ENCODE data around the gene CMPK2. TPM values are rescaled to one million over a fixed set of nuclear protein-coding genes. Genes with fewer than 3 reads are reported as not detected.

Gene CMPK2
- total RNA-seq, 1 donor = 1.9 TPM

GRCh38 chr2:6833300-6833604 lies 32.5 kb downstream of the CMPK2 start:
- TF ChIP-seq, protein P1, sequence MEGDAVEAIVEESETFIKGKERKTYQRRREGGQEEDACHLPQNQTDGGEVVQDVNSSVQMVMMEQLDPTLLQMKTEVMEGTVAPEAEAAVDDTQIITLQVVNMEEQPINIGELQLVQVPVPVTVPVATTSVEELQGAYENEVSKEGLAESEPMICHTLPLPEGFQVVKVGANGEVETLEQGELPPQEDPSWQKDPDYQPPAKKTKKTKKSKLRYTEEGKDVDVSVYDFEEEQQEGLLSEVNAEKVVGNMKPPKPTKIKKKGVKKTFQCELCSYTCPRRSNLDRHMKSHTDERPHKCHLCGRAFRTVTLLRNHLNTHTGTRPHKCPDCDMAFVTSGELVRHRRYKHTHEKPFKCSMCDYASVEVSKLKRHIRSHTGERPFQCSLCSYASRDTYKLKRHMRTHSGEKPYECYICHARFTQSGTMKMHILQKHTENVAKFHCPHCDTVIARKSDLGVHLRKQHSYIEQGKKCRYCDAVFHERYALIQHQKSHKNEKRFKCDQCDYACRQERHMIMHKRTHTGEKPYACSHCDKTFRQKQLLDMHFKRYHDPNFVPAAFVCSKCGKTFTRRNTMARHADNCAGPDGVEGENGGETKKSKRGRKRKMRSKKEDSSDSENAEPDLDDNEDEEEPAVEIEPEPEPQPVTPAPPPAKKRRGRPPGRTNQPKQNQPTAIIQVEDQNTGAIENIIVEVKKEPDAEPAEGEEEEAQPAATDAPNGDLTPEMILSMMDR (IDR thresholded peaks at IDR 0.05; ENCODE audit: insufficient read depth, low read length) = no peak
- H3K4me3 ChIP-seq (ENCODE audit: low read depth, low read length) = no peak overlapping the region
- DNase-seq (ENCODE audit: low read depth) = no peak

DNA sequence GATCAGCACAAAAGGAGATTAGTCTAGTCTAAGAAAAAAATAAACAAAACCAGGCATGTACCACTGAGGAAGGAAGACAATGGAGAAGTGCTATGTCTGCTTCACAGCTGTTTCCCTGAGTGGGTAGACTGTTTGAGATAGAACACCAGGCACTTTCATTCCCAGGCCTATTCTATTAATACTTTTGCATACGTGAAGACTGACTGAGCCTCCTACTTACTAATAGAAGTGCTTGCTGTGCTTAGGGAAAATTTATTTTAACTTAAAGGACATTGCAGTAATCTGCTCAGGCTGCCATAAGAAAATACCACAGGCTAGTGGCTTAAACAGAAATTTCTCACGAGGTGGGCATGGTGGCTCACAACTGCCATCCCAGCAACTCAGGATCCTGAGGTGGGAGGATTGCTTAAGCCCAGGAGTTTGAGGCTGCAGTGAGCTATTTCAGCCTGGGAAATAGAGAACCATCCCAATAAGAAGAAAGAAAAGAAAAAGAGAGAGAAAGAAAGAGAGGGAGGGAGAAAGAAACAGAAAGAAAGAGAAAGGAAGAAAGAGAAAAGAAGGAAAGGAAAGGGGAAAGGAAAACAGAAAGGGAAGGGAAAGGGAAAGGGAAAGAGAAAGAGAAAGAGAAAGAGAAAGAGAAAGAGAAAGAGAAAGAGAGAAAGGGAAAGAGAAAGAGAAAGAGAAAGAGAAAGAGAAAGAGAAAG lies 33.0 kb downstream of the CMPK2 start:
- H3K4me3 ChIP-seq (ENCODE audit: low read depth, low read length) = no peak overlapping the region
- TF ChIP-seq, protein P1 (IDR thresholded peaks at IDR 0.05; ENCODE audit: insufficient read depth, low read length) = no peak
- no peak for DNase-seq (ENCODE audit: low read depth)

- no peak overlapping the region for H3K4me3 ChIP-seq (ENCODE audit: low read depth, low read length)
- DNase-seq (ENCODE audit: low read depth) = no peak
- TF ChIP-seq, protein P1 (IDR thresholded peaks at IDR 0.05; ENCODE audit: insufficient read depth, low read length) = no peak
Observed at GRCh38 chr2:6831229-6831628, 34.5 kb downstream of the CMPK2 start.

- no peak overlapping the region for H3K4me3 ChIP-seq (ENCODE audit: low read depth, low read length)
- peak; percentile 68 for DNase-seq (ENCODE audit: low read depth)
- TF ChIP-seq, protein P1 (IDR thresholded peaks at IDR 0.05; ENCODE audit: insufficient read depth, low read length) = peak; percentile 51
Observed at GRCh38 chr2:6828299-6828584, 37.5 kb downstream of the CMPK2 start.

DNA sequence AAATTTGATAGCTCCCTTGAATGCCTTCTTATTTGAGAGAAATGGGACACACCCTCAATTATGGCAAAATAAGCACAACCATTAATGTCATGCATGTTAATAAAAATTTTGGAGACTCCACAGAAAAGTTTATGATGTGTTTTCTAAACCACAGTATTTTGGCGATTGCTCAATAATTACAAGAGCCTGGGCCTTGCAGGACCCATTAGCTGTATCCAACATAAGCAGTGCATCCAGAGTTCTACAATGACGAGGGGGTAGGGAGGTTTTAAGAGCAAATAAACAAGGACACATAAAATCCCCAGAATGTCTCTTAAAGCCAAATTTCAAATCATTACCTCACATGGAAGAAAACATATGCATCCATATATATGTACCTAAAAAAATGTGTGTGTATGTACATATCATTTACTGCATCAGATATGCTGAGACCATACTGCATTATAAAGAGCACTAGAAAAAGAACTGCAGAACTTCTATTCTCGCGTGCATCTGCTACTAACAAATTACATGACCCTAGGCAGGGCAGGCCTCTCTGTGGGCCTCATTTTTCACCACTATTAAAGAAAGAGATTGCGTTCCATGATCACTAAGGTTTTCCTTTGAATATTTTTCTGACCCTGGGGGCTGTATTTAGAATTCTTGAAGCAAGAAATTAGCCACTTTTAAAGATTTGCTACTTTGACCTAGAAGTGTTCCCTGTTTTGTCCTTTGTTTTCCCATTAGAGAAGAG lies 38.0 kb downstream of the CMPK2 start:
- no peak overlapping the region for H3K4me3 ChIP-seq (ENCODE audit: low read depth, low read length)
- peak; percentile 27 for DNase-seq (ENCODE audit: low read depth)
- TF ChIP-seq, protein P1 (IDR thresholded peaks at IDR 0.05; ENCODE audit: insufficient read depth, low read length) = no peak

- TF ChIP-seq, protein P1 (IDR thresholded peaks at IDR 0.05; ENCODE audit: insufficient read depth, low read length) = peak; percentile 53
- peak; percentile 68 for DNase-seq (ENCODE audit: low read depth)
- no peak overlapping the region for H3K4me3 ChIP-seq (ENCODE audit: low read depth, low read length)
Observed at GRCh38 chr2:6826081-6826913, 39.4 kb downstream of the CMPK2 start.

All from fibroblast of the aortic adventitia (primary cell).